Measurements from ENCODE around the gene AKIRIN2. TPM values are rescaled to one million over a fixed set of nuclear protein-coding genes. Genes with fewer than 3 reads are reported as not detected.

Gene AKIRIN2
- total RNA-seq, 1 experiment from 2014 or later, result 48.1 TPM

GRCh38 chr6:87674290-87674689 lies 27.7 kb downstream of the AKIRIN2 start:
- intact Hi-C loops (cut with micrococcal nuclease), result no loop called here
- no peak for DNase-seq (ENCODE audit: unreplicated experiment)
- no TSS peak for BruUV-seq (replicated peaks)
- no peaks in the 10 kb centered on the region for H3K27me3 Mint-ChIP-seq (ENCODE audit: insufficient read depth, unreplicated experiment)
- H3K36me3 Mint-ChIP-seq (ENCODE audit: insufficient read depth, unreplicated experiment), result peaks cover 89% of the 10 kb centered on the region
- H3K4me3 Mint-ChIP-seq (ENCODE audit: unreplicated experiment), result no peak overlapping the region
- H3K9me3 Mint-ChIP-seq (ENCODE audit: unreplicated experiment), result no peaks in the 10 kb centered on the region
- TF ChIP-seq CTCF (IDR thresholded peaks at IDR 0.05; ENCODE audit: unreplicated experiment), result no peak
- peaks cover 9% of the 10 kb centered on the region for H3K4me1 Mint-ChIP-seq (ENCODE audit: insufficient read depth, unreplicated experiment)
- POLR2A ChIA-PET, result no interaction called here
- H3K27ac Mint-ChIP-seq (ENCODE audit: low read depth, unreplicated experiment), result no peak overlapping the region
- CTCF ChIA-PET, result interaction anchor here (0.7 to 0.8 kb wide), 2 partner anchors 180 to 267 kb away, joined by 3 to 4 read pairs; no protein-coding TSS in a partner anchor

- CTCF ChIA-PET, result no interaction called here
- no peak for DNase-seq (ENCODE audit: unreplicated experiment)
- no peak overlapping the region for H3K4me3 Mint-ChIP-seq (ENCODE audit: unreplicated experiment)
- no peak overlapping the region for H3K27ac Mint-ChIP-seq (ENCODE audit: low read depth, unreplicated experiment)
- intact Hi-C loops (cut with micrococcal nuclease), result no loop called here
- peaks cover 9% of the 10 kb centered on the region for H3K4me1 Mint-ChIP-seq (ENCODE audit: insufficient read depth, unreplicated experiment)
- POLR2A ChIA-PET, result interaction anchor here (1.5 to 1.8 kb wide), 2 partner anchors 9 kb away, joined by 6 read pairs; no protein-coding TSS in a partner anchor
- TF ChIP-seq CTCF (IDR thresholded peaks at IDR 0.05; ENCODE audit: unreplicated experiment), result no peak
- peaks cover 84% of the 10 kb centered on the region for H3K36me3 Mint-ChIP-seq (ENCODE audit: insufficient read depth, unreplicated experiment)
- no peaks in the 10 kb centered on the region for H3K9me3 Mint-ChIP-seq (ENCODE audit: unreplicated experiment)
- no TSS peak for BruUV-seq (replicated peaks)
- H3K27me3 Mint-ChIP-seq (ENCODE audit: insufficient read depth, unreplicated experiment), result no peaks in the 10 kb centered on the region
Observed at GRCh38 chr6:87673237-87673636, 28.8 kb downstream of the AKIRIN2 start.

GRCh38 chr6:87672641-87673040 lies 29.4 kb downstream of the AKIRIN2 start:
- ChIA-PET CTCF (no interaction called here), POLR2A (interaction anchor here (0.6 to 1.8 kb wide), 7 partner anchors 9 to 57 kb away, joined by 3 to 6 read pairs (median 3); no protein-coding TSS in a partner anchor)

GRCh38 chr6:87671555-87672029 lies 30.4 kb downstream of the AKIRIN2 start:
- intact Hi-C loops (cut with micrococcal nuclease), result no loop called here
- CTCF ChIA-PET, result no interaction called here
- H3K4me1 Mint-ChIP-seq (ENCODE audit: insufficient read depth, unreplicated experiment), result peaks cover 9% of the 10 kb centered on the region
- H3K36me3 Mint-ChIP-seq (ENCODE audit: insufficient read depth, unreplicated experiment), result peaks cover 85% of the 10 kb centered on the region
- peak overlapping the region; percentile 65 for H3K27ac Mint-ChIP-seq (ENCODE audit: low read depth, unreplicated experiment)
- no TSS peak for BruUV-seq (replicated peaks)
- POLR2A ChIA-PET, result interaction anchor here (0.7 to 1.8 kb wide), 5 partner anchors 8 to 23 kb away, joined by 3 to 6 read pairs (median 3); no protein-coding TSS in a partner anchor
- H3K4me3 Mint-ChIP-seq (ENCODE audit: unreplicated experiment), result no peak overlapping the region
- peak; percentile 77 for DNase-seq (ENCODE audit: unreplicated experiment)
- no peaks in the 10 kb centered on the region for H3K27me3 Mint-ChIP-seq (ENCODE audit: insufficient read depth, unreplicated experiment)
- H3K9me3 Mint-ChIP-seq (ENCODE audit: unreplicated experiment), result no peaks in the 10 kb centered on the region
- TF ChIP-seq CTCF (IDR thresholded peaks at IDR 0.05; ENCODE audit: unreplicated experiment), result no peak

More at GRCh38 chr6:87672641-87673040, 29.4 kb downstream of the AKIRIN2 start:
- no peak for DNase-seq (ENCODE audit: unreplicated experiment)
- intact Hi-C loops (cut with micrococcal nuclease), result no loop called here
- TF ChIP-seq CTCF (IDR thresholded peaks at IDR 0.05; ENCODE audit: unreplicated experiment), result no peak
- Mint-ChIP-seq H3K36me3 (ENCODE audit: insufficient read depth, unreplicated experiment) (peaks cover 84% of the 10 kb centered on the region), H3K27me3 (ENCODE audit: insufficient read depth, unreplicated experiment) (no peaks in the 10 kb centered on the region), H3K4me1 (ENCODE audit: insufficient read depth, unreplicated experiment) (peaks cover 9% of the 10 kb centered on the region), H3K27ac (ENCODE audit: low read depth, unreplicated experiment) (no peak overlapping the region), H3K4me3 (ENCODE audit: unreplicated experiment) (no peak overlapping the region), H3K9me3 (ENCODE audit: unreplicated experiment) (no peaks in the 10 kb centered on the region)
- BruUV-seq (replicated peaks), result no TSS peak

Measured in MCF 10A (cell line).